ENCODE data around the gene NKAPD1.

Gene NKAPD1

DNA sequence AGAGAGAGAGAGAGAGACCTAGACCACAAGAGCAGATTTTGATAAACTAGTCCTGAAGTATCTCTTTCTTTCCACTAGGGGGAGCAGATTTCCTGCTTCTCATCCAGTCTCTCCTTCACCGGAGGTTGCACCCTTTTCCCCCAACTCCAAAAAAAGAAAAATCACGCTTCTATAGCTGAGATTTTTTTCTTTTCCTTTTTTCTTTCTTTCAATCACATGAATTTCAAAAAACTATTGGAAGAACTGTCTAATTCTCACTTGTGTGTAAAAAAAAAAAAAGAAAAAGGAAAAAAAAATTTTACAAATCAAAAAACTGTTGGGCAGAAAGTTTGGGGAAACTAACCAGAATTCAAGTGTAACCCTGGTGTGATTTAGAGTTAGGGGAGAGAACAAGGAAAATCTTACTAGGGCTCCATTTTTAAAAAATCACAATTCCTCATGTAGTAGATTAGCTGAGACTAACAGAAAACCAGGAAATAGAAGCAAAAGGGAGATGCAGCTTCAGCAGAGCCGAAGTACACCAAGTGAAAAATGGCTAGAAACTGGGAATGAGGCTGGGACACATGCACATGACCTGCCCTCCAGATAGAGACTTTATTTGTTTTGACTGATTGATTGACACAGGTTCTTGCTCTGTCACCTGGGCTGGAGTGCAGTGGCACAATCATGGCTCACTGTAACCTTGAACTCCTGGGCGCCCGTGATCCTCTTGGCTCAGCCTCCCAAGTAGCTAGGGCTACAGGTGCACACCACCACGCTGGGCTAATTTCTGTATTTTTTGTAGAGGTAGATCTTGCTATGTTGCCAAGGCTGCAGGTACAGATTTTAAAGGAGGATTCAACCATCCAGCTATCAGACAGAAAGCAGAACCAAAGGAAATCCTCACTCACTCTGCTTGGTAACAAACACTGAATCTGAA, 39.7 kb downstream of the NKAPD1 start:
- Histone ChIP-seq H3K9me3 (ENCODE audit: insufficient read depth, low read depth, low read length) (no peaks in the 10 kb centered on the region), H3K9me2 (replicated peaks; ENCODE audit: low read depth, low read length) (no peaks in the 10 kb centered on the region), H3K4me1 (ENCODE audit: insufficient read depth, low read length, poor library complexity, severe bottlenecking) (no peaks in the 10 kb centered on the region), H2AFZ (ENCODE audit: low read length) (no peak overlapping the region), H3K9ac (ENCODE audit: low read depth, low read length, poor library complexity, severe bottlenecking) (no peak overlapping the region), H3K4me3 (ENCODE audit: low read length, poor library complexity, severe bottlenecking) (no peak overlapping the region), H4K20me1 (ENCODE audit: insufficient read depth, low read length, poor library complexity, severe bottlenecking) (no peaks in the 10 kb centered on the region), H3F3A (ENCODE audit: low read depth) (no peaks in the 10 kb centered on the region), H3K4me2 (ENCODE audit: low read depth, low read length, poor library complexity, severe bottlenecking) (no peak overlapping the region), H3K27me3 (ENCODE audit: insufficient read depth, low read length, poor library complexity, severe bottlenecking) (no peaks in the 10 kb centered on the region), H3K36me3 (ENCODE audit: insufficient read depth, low read length) (no peaks in the 10 kb centered on the region), H3K79me2 (ENCODE audit: insufficient read depth, low read length) (no peaks in the 10 kb centered on the region)
- TF ChIP-seq, protein P1, sequence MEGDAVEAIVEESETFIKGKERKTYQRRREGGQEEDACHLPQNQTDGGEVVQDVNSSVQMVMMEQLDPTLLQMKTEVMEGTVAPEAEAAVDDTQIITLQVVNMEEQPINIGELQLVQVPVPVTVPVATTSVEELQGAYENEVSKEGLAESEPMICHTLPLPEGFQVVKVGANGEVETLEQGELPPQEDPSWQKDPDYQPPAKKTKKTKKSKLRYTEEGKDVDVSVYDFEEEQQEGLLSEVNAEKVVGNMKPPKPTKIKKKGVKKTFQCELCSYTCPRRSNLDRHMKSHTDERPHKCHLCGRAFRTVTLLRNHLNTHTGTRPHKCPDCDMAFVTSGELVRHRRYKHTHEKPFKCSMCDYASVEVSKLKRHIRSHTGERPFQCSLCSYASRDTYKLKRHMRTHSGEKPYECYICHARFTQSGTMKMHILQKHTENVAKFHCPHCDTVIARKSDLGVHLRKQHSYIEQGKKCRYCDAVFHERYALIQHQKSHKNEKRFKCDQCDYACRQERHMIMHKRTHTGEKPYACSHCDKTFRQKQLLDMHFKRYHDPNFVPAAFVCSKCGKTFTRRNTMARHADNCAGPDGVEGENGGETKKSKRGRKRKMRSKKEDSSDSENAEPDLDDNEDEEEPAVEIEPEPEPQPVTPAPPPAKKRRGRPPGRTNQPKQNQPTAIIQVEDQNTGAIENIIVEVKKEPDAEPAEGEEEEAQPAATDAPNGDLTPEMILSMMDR (conservative IDR thresholded peaks at IDR 0.05; ENCODE audit: low read length): peak; percentile 63
- no peak for TF ChIP-seq EZH2phosphoT487 (IDR thresholded peaks at IDR 0.05; ENCODE audit: borderline replicate concordance)

DNA sequence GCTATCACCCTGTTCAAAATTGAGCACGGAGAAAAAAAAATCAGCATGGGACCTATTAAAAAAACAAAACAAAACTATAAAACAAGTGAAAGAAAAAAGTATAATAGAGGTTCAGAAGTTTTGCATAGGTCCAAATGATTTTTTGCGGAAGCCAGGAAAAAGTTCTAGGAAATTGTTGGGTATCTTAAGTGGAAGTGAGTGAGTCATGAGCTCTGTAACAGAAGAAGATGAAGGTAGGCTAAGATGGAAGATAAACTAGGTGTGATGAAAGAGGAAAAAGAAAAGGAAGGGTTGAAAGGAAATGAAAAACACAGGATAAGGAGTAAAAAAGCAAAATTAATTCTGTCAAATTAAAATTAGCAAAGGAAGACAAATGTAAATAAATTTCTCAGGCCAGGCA, 40.4 kb downstream of the NKAPD1 start:
- Histone ChIP-seq H3K9me2 (replicated peaks; ENCODE audit: low read depth, low read length) (no peaks in the 10 kb centered on the region), H3F3A (ENCODE audit: low read depth) (no peaks in the 10 kb centered on the region), H3K9ac (ENCODE audit: low read depth, low read length, poor library complexity, severe bottlenecking) (no peak overlapping the region), H4K20me1 (ENCODE audit: insufficient read depth, low read length, poor library complexity, severe bottlenecking) (no peaks in the 10 kb centered on the region), H2AFZ (ENCODE audit: low read length) (no peak overlapping the region), H3K27me3 (ENCODE audit: insufficient read depth, low read length, poor library complexity, severe bottlenecking) (no peaks in the 10 kb centered on the region), H3K4me1 (ENCODE audit: insufficient read depth, low read length, poor library complexity, severe bottlenecking) (no peaks in the 10 kb centered on the region), H3K4me3 (ENCODE audit: low read length, poor library complexity, severe bottlenecking) (no peak overlapping the region), H3K9me3 (ENCODE audit: insufficient read depth, low read depth, low read length) (no peaks in the 10 kb centered on the region), H3K4me2 (ENCODE audit: low read depth, low read length, poor library complexity, severe bottlenecking) (no peak overlapping the region), H3K36me3 (ENCODE audit: insufficient read depth, low read length) (no peaks in the 10 kb centered on the region), H3K79me2 (ENCODE audit: insufficient read depth, low read length) (no peaks in the 10 kb centered on the region)
- TF ChIP-seq, protein P1 (conservative IDR thresholded peaks at IDR 0.05; ENCODE audit: low read length): no peak
- no peak for TF ChIP-seq EZH2phosphoT487 (IDR thresholded peaks at IDR 0.05; ENCODE audit: borderline replicate concordance)

DNA sequence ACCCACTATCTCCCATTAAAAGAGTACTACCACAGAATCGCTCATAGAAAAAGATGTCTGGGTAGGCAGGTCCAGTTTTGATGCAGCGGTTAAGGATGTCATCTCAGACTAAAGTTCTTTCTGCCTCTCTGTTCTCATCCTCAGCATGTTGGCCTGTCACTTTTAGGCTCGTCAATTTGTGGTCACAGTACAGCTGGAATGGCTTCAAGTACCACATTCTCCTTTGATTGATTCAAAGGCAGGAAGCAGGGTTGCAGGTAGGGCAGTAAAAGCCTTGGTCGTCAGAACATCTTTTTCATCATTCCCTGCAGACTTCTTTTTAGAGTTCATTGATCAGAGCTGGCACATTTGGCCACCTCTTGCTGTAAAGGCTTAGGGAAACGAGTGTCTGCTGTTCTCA, 41.3 kb downstream of the NKAPD1 start:
- no peak overlapping the region for H3K4me2 ChIP-seq (ENCODE audit: low read depth, low read length, poor library complexity, severe bottlenecking)
- no peaks in the 10 kb centered on the region for H4K20me1 ChIP-seq (ENCODE audit: insufficient read depth, low read length, poor library complexity, severe bottlenecking)
- no peak overlapping the region for H3K9ac ChIP-seq (ENCODE audit: low read depth, low read length, poor library complexity, severe bottlenecking)
- no peaks in the 10 kb centered on the region for H3F3A ChIP-seq (ENCODE audit: low read depth)
- H2AFZ ChIP-seq (ENCODE audit: low read length): no peak overlapping the region
- no peaks in the 10 kb centered on the region for H3K9me2 ChIP-seq (replicated peaks; ENCODE audit: low read depth, low read length)
- H3K4me3 ChIP-seq (ENCODE audit: low read length, poor library complexity, severe bottlenecking): no peak overlapping the region
- H3K36me3 ChIP-seq (ENCODE audit: insufficient read depth, low read length): no peaks in the 10 kb centered on the region
- H3K27me3 ChIP-seq (ENCODE audit: insufficient read depth, low read length, poor library complexity, severe bottlenecking): no peaks in the 10 kb centered on the region
- H3K9me3 ChIP-seq (ENCODE audit: insufficient read depth, low read depth, low read length): no peaks in the 10 kb centered on the region
- TF ChIP-seq, protein P1 (conservative IDR thresholded peaks at IDR 0.05; ENCODE audit: low read length): no peak
- no peak for TF ChIP-seq EZH2phosphoT487 (IDR thresholded peaks at IDR 0.05; ENCODE audit: borderline replicate concordance)
- H3K79me2 ChIP-seq (ENCODE audit: insufficient read depth, low read length): no peaks in the 10 kb centered on the region
- no peaks in the 10 kb centered on the region for H3K4me1 ChIP-seq (ENCODE audit: insufficient read depth, low read length, poor library complexity, severe bottlenecking)
